ENCODE results near the gene DIDO1. TPM values are rescaled to one million over a fixed set of nuclear protein-coding genes. Genes with fewer than 3 reads are reported as not detected.

Gene DIDO1
- total RNA-seq, 4 donors from 2014 or later: 64.5 to 89.7 (median 78.9) TPM

- WGBS, 2 donors: 84 to 87% methylated on average over 8 of the region's 8 CpGs
- H3K4me3 ChIP-seq: no peak overlapping the region
- TF ChIP-seq EP300 (IDR thresholded peaks at IDR 0.05): no peak
- TF ChIP-seq POLR2A (IDR thresholded peaks at IDR 0.05): no peak
- no peak for TF ChIP-seq CTCF (IDR thresholded peaks at IDR 0.05)
- H3K36me3 ChIP-seq: peaks cover 4 to 88% (median 44%) of the 10 kb centered on the region in 3 donors
- H3K9me3 ChIP-seq: no peaks in the 10 kb centered on the region
- H3K4me1 ChIP-seq: peaks cover 0 to 7% (median 0%) of the 10 kb centered on the region in 4 donors
- no peak overlapping the region for H3K27ac ChIP-seq
- no peaks in the 10 kb centered on the region for H3K27me3 ChIP-seq
- DNase-seq (ENCODE audit: low spot score in 2 of 2): no peak
Observed at GRCh38 chr20:62889411-62889810, 36.9 kb downstream of the DIDO1 start.

DNA sequence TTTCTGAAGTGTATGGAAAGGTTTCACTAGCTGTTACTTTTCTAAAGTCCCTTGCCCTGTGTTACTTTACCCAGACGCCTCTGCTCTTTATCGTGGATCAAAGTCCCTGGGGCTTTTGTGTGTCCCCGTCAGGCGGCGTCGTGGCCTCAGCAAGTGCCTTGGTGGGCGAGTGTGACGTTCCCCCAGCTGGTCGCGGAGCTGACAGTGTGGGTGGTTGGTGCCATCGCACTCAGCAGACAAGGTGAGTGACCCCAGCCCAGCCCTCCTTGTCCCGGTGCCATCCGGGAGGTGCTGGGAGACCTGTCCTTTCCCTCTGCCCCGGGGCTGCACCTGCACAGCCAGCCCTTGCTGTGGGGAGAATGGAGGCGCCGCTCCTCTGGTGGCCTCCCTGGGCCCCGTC is 37.4 kb downstream of the DIDO1 start:
- no peak overlapping the region for H3K4me3 ChIP-seq
- H3K9me3 ChIP-seq: no peaks in the 10 kb centered on the region
- peaks cover 0 to 7% (median 0%) of the 10 kb centered on the region in 4 donors for H3K4me1 ChIP-seq
- WGBS, 2 donors: 88 to 92% methylated on average over 14 to 17 of the region's 17 CpGs
- no peak for DNase-seq (ENCODE audit: low spot score in 2 of 2)
- H3K27me3 ChIP-seq: no peaks in the 10 kb centered on the region
- H3K36me3 ChIP-seq: peaks cover 4 to 83% (median 39%) of the 10 kb centered on the region in 3 donors
- no peak overlapping the region for H3K27ac ChIP-seq
- TF ChIP-seq EP300 (IDR thresholded peaks at IDR 0.05): no peak
- no peak for TF ChIP-seq POLR2A (IDR thresholded peaks at IDR 0.05)
- no peak for TF ChIP-seq CTCF (IDR thresholded peaks at IDR 0.05)

GRCh38 chr20:62888406-62888805 is 37.9 kb downstream of the DIDO1 start:
- H3K27me3 ChIP-seq: no peaks in the 10 kb centered on the region
- peaks cover 0 to 7% (median 0%) of the 10 kb centered on the region in 4 donors for H3K4me1 ChIP-seq
- TF ChIP-seq CTCF (IDR thresholded peaks at IDR 0.05) (no peak), EP300 (IDR thresholded peaks at IDR 0.05) (no peak), POLR2A (IDR thresholded peaks at IDR 0.05) (no peak)
- peaks cover 4 to 78% (median 34%) of the 10 kb centered on the region in 3 donors for H3K36me3 ChIP-seq
- H3K4me3 ChIP-seq: no peak overlapping the region
- DNase-seq (ENCODE audit: low spot score in 2 of 2): no peak
- 96 to 98% methylated on average over 16 of the region's 16 CpGs for WGBS, 2 donors
- H3K9me3 ChIP-seq: no peaks in the 10 kb centered on the region
- H3K27ac ChIP-seq: no peak overlapping the region

DNA sequence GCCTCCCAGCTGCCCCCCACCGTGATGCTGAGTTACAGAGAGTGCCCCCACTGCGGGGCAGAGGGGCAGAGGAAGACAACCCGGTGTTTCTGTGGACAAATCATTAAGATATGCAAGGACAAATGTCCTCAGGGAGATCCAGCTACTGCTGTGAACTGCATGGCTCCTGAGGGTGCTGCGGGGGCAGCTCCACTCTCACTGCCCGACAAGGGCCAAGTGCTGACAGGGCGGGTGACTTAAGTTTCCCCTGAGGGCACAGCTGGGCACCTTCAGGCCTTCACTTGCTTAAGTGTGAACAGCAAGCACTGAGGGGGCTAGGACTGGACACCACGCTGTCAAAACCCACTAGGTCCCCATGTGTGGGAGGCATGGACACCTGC is 38.5 kb downstream of the DIDO1 start:
- Histone ChIP-seq H3K27ac (no peak overlapping the region), H3K36me3 (peaks cover 4 to 74% (median 31%) of the 10 kb centered on the region in 3 donors), H3K27me3 (no peaks in the 10 kb centered on the region), H3K4me3 (no peak overlapping the region), H3K4me1 (peaks cover 0 to 7% (median 0%) of the 10 kb centered on the region in 4 donors), H3K9me3 (no peaks in the 10 kb centered on the region)
- DNase-seq (ENCODE audit: low spot score in 2 of 2): no peak
- TF ChIP-seq EP300 (IDR thresholded peaks at IDR 0.05): no peak
- no peak for TF ChIP-seq POLR2A (IDR thresholded peaks at IDR 0.05)
- no peak for TF ChIP-seq CTCF (IDR thresholded peaks at IDR 0.05)
- WGBS, 2 donors: 85 to 90% methylated on average over 5 to 7 of the region's 7 CpGs

- H3K4me3 ChIP-seq: no peak overlapping the region
- TF ChIP-seq CTCF (IDR thresholded peaks at IDR 0.05) (no peak), EP300 (IDR thresholded peaks at IDR 0.05) (no peak), POLR2A (IDR thresholded peaks at IDR 0.05) (no peak)
- H3K36me3 ChIP-seq: peaks cover 4 to 74% (median 25%) of the 10 kb centered on the region in 3 donors
- peak in 1 of 2 donors; percentile 32 for DNase-seq (ENCODE audit: low spot score in 2 of 2)
- 31 to 65% methylated on average over 10 to 11 of the region's 13 CpGs for WGBS, 2 donors
- H3K27ac ChIP-seq: no peak overlapping the region
- H3K4me1 ChIP-seq: peaks cover 0 to 7% (median 0%) of the 10 kb centered on the region in 4 donors
- H3K9me3 ChIP-seq: no peaks in the 10 kb centered on the region
- H3K27me3 ChIP-seq: no peaks in the 10 kb centered on the region
Observed at GRCh38 chr20:62887152-62887859, 39.0 kb downstream of the DIDO1 start.
